ENCODE data around the gene PHACTR2.

DNA sequence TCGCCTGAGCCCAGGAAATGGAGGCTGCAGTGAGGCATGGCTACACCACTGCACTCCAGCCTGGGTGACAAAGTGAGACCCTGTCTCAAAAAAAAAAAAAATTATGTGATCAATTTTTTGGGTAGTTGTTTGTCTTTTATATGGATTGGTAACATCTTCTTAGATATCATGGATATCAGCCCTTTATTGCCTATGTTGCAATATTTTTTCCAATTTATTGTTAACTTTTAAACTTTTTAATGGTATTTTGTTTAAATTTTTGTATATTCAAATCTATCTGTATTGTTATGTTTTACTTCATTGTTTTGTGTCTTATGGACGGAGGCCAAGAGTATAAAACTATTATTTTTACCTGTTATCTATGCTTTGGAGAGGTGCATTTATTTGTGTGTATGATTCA lies 133.0 kb downstream of the PHACTR2 start:
- TF ChIP-seq, protein P1, sequence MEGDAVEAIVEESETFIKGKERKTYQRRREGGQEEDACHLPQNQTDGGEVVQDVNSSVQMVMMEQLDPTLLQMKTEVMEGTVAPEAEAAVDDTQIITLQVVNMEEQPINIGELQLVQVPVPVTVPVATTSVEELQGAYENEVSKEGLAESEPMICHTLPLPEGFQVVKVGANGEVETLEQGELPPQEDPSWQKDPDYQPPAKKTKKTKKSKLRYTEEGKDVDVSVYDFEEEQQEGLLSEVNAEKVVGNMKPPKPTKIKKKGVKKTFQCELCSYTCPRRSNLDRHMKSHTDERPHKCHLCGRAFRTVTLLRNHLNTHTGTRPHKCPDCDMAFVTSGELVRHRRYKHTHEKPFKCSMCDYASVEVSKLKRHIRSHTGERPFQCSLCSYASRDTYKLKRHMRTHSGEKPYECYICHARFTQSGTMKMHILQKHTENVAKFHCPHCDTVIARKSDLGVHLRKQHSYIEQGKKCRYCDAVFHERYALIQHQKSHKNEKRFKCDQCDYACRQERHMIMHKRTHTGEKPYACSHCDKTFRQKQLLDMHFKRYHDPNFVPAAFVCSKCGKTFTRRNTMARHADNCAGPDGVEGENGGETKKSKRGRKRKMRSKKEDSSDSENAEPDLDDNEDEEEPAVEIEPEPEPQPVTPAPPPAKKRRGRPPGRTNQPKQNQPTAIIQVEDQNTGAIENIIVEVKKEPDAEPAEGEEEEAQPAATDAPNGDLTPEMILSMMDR (IDR thresholded peaks at IDR 0.05), result no peak
- no peak for TF ChIP-seq POLR2A (IDR thresholded peaks at IDR 0.05)

Data from testis (tissue), 2 donors.